ENCODE measurements around the gene GREB1L.

GRCh38 chr18:21264651-21265050, 22.6 kb downstream of the GREB1L start:
- TF ChIP-seq CTCF (conservative IDR thresholded peaks at IDR 0.05) (no peak), ZFX (IDR thresholded peaks at IDR 0.05) (no peak)
